Thyroid gland (tissue), 4 donors: ENCODE measurements around the gene ESR1.

Experiments used
- CTCF ChIP-seq, 6 experiments: fragments of 200-600 bp in 3 of 6; fragments of 450-650 bp in 3 of 6; sonication (generic) in 3 of 6; IDR thresholded peaks; one replicate each; pipeline ENCODE4 v1.5.1; 2016 to 2019; ENCODE audit warnings: antibody characterized with exemption in 6 of 6, mild to moderate bottlenecking in 2 of 6, inconsistent platforms in 1 of 6, moderate library complexity in 1 of 6
- POLR2A ChIP-seq, 2 donors: fragments of 450-650 bp; IDR thresholded peaks; one replicate each; pipeline ENCODE4 v1.6.1; 2017; ENCODE audit warnings: antibody characterized with exemption in 2 of 2, mild to moderate bottlenecking in 2 of 2, moderate library complexity in 1 of 2

- TF ChIP-seq CTCF (IDR thresholded peaks at IDR 0.05) (no peak), POLR2A (IDR thresholded peaks at IDR 0.05) (no peak)
These were observed 238.6 kb downstream of the ESR1 start for GRCh38 chr6:152046118-152046517.
